CD4-positive, alpha-beta T cell treated with Interleukin-21 for 1 hour (primary cell): Measurements from ENCODE around the gene FOXF1.

Source experiments
- DNase-seq: peaks from one replicate; pipeline ENCODE4 v3.0.0-alpha.2; 2020

FOXF1 gene

DNA sequence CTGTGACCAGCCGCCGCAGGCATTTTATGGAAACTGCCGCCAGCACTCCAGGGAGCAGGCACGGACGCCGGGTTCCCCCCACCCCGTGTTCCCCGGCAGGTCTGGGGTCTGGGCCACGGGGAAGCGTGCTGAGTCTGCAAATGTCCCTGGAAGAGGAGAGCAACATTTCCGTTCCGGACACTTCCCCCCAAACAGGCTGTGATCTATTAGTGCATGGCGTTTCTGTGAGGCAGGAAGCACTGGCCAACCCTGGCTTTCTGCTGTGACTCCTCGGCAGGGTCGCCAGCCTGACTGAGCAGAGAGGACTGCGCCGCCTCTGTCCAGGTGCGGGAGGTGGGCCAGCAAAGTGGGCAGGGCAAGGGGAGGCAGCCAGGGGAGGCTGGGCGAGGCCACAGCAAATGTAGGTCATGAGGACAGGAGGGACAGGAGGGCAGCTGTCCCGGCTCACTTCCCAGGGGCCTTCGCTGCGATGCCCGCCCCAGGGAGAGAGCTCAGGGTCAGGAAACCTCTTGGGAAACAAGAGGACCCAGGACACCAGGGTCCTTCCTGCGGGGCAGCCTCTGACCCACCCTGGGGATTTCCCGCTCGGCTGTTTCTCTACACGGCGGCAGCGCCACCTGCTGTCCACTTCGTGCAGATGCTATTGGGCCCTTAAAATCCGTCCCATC lies 9.5 kb downstream of the FOXF1 start:
- DNase-seq: peak; percentile 52

DNA sequence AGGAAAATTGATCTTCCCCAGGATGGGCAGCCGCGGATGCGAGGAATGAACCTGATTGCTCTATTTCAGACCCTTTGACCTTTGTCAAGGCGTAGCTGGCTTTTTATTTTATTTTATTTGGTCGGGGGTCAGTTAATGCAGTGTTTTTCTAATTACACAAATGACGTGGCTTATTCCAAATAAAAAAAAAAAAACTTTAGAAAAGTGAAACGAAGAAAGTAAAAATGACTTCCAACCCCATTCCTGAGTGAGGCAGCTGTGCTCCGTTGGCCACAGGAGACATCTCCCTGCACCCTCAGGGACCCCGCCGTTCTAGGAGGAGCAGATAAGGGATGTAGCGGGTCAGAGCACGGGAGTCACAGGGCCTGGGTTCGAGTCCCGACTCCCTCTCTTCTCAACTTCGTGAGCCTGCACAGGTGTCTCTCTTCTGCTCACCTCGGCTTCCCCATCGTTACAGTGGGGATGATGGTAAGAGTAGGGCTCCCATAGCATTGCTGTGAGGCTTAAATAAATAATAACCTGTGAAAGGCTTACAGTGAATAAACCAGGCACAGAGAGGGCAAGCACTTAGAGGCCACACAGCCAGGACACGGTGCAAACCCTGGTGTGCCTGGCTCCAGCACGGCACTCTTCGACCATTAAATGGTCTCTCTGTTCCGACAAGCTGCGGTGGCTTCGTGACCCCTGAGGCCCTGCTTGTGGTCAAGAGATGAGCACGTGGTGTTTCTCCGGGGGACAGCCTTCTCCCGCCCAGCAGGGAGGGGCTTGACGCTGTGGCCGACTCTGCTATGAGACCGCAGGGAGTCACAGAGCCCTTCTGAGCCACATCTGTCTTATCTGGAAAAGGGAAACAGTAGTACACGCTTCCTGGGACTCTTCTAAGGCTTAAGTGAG lies 10.2 kb downstream of the FOXF1 start:
- no peak for DNase-seq

DNA sequence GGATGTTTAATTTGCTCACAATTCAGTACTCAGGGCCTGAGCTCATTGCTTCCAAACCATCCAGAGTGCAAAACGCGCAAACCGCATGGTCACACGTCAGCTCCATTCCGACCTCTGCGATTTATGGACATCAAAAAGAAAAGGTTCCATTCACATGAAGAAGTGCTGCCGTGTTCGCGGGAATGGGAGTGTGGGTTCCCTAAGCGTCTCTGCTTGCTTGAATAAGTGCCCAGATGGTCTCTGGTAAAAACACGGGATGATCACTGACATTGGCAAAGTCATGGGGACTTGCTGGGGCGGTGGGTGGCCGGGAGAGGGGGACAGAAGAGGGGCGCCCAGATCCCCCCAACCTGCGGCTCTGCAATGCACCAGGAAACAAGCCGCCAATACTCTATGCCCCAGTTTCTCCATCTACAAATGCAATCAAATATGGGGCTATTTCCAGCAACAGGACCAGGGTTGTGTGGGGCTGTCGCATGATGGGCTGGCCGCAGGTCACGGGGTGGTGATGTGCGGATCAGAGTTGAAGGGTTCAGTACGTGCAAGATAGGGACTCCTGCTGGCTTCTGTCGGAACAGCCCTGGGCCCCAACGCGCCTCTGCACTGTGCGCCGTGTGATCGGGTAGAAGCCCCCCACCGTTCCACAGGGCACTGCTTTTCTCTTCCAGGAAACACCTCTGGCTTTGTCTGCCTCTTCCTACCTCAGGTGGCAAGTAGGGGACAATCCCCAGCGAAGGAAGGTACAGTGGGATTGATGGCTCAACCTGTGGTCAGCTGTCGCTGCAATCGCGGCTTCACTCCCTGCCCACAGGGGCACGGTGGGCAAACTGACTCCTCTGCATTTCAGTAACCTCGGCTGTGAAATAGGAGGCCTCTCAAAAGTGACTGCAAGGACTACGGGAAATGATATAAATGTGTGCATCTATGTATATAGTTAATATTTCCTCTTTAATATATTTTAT lies 11.2 kb downstream of the FOXF1 start:
- no peak for DNase-seq

DNA sequence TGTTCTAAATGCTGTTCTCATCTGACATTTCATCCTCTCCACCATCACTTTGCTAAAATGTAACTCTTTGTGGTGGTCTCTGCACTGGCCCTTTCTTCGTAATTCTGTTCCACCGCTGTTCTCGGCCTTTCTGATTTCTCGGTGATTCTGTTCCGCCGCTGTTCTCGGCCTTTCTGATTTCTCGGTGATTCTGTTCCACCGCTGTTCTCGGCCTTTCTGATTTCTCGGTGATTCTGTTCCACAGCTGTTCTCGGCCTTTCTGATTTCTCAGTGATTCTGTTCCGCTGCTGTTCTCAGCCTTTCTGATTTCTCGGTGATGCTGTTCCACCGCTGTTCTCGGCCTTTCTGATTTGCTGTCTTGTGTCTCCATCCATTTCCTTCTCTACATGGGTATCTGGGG lies 12.3 kb downstream of the FOXF1 start:
- no peak for DNase-seq

DNA sequence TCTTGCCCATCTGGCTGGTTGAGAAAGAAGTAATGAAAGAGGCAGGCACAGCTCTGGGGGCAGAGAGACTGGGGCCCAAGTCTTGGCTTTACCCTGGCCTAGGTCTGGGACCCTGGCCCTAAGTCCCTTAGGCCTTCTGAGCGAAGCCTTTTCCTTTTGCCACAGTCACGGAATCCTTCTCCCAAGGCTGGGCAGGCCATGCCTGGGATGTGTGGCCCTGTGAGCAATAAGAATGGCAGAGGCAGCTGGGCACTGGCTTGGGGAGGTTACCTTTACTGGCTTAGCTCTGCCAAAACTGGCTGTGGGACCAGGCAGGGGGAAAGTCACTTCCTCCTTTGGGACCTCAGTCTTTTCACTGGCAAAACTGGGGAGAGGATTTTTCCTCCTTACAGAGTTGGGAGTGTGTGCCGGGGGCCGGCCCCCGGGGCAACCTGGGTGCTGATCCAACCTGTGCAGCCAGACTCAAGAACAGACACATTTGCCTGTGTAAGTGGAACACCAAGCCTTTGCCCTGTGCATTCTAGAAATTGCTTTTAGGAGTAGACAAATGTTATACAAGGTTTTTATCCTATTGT lies 12.9 kb downstream of the FOXF1 start:
- DNase-seq: no peak

DNA sequence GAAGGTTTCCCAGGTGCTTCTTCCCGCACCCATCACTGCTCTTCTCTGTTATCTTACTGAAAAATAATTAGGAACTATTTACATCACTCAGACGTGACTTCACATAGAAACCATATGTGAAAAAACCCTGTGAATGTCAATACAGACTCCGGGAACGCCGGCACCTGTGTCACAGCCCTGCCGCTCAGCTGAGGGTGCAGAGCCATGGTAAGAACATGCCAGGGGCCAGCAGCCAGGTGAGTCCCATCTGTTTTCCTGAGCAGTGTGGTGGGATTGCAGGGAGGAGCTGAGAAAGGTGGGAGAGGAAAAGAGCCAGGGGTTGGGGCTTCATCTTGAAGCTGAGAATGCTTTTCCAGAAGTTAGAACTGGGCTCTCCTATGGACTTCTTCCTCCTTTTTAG lies 13.7 kb downstream of the FOXF1 start:
- DNase-seq: no peak

DNA sequence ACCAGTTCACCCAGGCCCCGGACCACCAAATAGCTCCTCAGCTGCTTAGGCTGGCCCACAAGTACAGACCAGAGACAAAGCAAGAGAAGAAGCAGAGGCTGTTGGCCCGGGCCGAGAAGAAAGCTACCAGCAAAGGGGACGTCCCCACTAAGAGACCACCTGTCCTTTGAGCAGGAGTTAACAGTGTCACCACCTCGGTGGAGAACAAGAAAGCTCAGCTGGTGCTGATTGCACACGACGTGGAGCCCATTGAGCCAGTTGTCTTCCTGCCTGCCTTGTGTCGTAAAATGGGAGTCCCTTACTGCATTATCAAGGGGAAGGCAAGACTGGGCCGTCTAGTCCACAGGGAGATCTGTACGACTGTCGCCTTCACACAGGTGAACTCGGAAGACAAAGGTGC lies 15.4 kb downstream of the FOXF1 start:
- DNase-seq: no peak

DNA sequence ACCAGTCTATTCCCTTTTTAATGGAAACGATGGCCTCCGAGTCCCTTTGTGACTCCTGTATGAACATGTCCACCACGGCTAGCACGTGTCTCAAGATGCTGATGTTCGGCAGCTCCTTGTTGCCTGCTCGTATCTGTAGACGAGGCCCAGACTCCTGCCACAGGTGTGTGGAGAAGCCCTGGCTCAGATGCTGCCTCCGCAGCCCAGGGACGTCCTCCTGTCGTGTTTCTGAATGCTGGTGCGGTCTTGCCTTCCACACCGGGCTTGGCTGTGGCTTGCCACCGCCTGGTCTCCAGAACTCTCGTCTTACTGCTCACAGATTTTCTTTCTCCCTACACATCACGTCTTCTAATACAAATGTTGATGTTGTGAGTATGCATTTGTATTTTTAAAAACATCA lies 17.0 kb downstream of the FOXF1 start:
- no peak for DNase-seq

DNA sequence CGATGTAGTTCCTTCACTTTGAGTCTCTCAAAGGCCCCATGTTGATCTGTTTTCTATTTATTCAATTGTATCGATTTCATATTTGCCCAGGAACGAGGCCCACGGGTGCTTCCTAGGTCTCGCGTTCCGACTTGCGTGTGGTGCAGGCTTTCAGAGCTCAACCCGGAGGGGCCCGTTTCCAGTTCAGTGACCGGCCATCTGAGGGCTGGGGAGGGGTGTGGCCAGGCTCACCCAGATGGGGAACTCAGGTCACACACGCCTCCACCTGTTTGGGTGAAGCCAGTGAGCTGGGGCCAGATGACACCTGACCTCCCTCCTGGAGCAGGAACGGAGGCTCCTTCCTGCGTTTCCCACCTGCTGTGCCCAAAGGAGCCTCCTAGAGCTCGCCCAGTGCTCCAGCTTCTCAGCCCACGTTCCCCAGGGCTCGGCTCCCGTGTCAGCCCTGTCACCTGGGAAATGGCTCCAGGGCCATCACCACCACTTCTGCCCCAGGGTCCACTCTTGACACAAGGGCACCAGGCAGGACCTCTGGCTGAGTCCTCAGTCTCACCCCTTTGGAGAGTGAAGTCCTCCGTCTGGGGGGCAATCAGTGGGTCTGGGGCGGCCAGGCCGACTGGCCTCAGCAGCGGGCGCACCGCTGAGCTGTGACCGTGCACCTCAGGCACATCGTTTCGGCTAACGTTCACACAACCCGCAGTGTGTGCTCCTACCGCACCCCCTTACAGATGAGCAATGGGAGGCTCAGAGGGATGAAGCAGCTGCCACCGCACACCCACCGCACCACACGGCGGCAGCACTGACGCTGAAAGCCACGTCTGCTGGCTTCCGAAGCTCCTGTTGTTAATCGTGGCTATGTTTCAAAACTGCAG lies 18.0 kb downstream of the FOXF1 start:
- no peak for DNase-seq

DNA sequence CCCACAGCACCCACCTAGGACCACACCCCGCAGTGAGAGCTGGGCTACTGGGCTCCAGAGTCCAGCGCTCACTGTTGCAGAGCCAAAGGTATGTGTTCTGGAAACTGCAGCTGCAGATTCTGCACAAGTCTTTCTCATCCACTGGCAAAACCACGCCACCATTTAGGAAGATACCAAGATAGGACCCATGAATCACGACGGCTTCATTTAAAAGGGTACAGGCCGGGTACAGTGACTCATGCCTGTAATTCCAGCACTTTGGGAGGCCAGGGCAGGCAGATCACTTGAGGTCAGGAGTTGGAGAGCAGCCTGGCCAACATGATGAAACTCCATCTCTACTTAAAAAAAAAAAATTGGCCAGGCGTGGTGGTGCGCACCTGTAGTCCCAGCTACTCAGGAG lies 18.8 kb downstream of the FOXF1 start:
- no peak for DNase-seq

DNA sequence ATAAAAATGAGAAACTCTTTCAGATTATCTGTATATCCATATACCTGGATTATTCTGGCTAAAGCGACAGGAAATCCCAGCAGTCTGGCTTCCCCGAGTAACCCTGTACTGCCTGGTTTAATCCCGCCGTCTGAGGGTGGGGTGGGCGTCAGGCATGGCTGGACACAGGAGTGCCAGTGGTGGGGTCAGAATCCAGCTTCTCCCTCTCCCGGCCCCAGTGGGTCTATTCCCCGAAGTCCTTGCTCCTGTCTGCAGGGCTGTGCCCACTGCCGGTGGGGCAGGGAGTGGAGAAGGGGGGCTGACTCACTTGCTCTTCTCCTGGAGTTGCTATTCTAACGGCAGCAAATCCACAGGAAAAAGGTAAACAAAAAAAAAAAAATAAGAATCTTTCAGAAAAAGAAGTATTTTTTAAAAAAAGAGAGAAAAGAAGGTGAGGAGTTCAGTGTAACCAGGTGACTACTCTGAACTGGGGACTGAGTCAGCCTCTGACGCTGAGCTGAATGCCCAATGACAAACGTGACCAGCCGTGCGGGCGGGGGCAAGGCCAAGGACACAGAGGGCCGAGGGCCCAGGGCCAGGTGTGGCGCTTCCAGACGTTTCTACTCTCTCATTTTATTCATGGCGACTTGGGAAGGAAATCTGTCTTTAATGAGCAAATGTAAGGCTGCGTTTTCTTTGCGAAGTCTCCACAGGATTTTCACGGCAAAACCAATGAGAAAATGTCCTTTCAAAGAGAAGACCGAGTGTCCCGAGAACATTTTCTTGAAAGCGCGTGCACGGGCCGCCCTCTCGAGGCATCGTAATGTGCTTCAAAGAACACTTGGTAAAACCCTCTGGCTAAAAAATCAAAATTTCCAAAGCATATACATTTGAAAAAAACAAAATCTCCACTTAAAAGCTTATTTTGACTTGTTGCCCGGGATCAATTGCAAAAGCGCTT lies 20.2 kb downstream of the FOXF1 start:
- no peak for DNase-seq

DNA sequence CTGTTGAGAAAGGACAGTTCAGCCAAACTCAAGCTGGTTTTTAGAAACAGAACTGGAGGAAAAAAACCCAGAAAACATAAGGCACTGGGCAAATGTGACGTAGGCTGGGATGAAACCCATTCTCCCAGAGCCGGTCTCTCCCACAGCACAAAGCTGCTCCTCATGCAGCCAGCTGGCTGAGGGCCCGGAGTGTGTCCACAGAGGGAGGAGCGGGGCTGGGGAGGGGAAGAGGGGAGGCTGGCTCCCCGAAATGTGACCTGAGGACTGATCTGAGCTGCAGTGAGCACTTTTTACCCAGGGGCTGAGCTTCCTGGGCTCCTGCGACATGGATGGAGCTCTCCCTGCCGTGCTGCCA lies 20.8 kb downstream of the FOXF1 start:
- no peak for DNase-seq

DNA sequence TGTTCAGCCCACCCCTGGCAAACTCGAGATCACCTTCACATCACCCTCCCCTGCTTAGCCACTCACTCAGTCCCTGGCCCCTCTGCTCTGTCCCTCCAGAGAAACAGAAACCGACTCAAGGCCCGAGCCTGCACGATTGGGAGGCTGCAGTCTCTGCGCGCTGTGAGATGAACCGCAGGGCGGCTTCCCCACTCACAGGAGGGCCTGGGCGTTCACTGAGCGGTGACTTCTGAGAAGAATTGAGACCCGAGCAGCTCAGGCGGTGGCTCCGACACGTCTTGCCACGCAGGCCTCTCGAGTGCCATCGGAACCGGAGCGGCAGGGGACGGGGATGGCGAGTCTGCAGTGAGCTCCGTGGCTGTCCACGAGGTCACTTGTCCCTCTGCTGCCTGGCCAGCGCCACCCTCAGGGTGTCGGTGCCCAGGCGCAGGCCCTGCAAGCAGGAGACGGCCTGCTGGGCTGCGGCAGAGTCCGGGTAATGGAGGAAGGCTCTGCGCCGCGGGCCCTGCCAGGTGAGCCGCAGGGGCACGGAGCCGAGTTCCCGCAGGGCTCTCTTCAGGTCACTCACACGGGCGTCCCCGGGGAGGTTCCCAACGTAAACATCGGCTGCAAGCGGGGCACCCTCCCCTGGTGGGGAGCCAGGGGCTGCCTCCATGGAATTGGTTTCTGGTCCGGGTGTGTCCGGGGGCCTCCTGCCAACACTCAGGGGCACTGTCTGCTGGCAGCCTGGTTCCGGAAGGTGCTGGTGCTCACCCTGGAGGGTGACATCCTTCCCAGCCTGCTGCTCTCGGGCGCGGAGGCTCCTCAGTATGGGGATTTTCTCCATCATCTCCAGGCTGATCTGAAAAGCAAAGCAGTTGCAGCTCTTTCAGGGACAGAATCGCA lies 21.6 kb downstream of the FOXF1 start:
- no peak for DNase-seq

DNA sequence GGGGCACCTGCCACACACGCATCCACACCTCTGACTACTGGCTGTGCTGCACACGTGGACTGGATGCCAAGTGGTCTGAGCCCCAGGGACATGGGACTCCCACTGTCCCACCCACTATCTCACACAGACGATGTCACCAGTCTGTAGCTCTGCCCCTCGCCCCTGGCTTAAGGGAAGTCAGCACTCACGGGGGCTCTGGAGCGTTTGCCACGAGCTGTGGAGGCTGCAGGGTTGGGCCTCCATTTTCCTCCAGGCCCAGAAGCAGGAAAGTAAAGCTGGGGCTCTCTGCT lies 22.1 kb downstream of the FOXF1 start:
- DNase-seq: no peak

DNA sequence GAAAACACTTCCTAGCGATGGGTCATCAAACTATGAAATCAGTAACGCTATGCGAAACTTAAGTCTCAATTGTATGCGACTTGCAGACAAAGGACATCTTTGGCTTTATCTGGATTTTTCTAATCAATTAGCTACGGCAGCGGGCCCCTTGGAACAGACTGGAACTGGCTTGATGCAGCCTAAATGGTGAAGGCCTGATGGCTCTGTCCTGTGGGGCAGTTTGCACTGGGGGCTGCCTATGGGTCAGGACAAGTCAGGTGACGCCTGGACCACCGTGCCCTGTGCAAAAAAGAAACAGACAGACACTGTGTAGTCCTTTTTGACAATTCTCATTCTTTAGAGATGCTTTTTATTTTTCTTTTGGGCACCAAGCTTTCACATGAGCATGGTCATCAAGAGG lies 22.7 kb downstream of the FOXF1 start:
- no peak for DNase-seq

DNA sequence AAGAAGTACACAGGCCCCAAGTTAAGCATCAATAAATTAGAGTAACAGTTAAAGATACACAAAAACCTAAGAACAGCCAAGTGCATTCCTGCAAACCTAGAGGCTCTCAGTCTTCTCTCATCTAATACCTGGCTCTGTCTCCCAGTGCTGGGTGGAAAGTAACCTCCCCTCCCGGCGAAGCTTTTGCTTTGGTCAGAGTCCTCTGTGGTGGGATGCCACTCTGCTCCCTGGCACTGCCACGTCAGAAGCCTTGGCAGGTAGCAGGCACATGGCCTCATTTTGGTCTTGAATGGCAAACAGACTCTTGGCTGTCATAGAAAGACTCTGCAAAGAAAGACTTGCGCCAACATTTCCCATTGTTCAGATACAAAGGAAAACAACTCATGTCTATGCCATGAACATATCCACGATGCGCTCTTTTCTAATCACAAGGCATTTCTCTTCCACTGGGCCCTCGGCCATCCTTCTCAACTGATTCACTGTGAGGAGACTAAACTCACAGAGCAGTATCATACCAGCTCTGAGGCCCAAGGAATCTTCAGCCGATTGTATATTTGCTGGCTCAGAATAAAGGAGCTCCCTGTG lies 23.5 kb downstream of the FOXF1 start:
- no peak for DNase-seq

DNA sequence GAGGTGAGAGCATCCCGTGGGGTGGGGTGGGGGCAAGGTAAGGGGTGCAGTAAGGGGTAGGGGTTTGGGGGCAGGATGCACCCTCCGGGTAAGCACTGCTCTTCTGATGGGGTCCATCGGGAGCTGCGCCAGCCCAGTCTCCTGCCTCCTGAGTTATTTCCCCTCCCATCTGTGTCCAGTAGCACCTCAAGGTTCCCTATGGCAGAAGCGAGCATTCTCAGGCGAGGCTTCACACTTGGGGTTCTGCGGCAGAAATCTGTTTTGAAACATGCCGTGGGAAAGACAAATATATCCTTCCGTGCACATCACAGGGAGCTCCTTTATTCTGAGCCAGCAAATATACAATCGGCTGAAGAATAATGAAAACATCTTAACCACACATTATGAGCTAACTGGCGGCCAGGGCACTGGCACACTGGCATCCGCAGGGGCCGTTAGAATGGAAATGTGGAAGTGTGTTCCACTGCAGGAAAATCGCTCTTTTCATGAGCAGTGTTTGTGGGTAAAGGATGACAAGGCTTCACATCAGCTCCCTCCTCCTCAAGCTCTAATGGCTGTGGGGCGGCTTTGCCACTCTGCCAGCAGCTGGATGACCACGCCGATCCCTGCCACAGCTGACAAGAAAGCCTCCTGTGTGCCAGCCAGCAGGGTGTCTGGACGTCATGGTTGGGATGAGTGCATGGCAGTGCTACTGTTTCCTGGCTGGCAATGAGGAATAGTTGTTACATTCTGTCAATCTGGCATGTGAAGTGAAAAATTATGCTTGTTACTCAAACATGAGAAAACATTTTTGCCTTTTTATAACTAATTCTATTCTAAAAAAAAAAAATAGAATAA lies 24.7 kb downstream of the FOXF1 start:
- DNase-seq: no peak

DNA sequence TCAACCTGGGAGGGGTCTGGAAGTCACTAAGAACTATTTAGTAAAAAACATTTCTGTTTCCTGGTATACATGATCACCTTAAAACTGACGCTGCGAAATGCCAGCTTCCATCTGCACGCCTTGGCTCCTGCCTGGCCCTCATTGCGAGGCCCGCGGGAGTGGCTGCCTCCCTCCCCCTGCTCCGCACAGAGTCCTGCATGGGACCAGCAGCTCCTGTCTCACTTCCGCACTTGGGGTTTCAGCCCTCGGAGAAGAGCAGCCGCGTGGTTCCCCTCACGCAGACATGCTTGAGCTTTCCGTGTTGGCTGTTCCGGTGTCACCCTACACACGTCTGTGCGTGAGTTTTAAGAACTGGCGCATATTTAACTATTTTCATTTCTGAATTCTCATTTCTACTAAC lies 26.3 kb downstream of the FOXF1 start:
- DNase-seq: no peak

DNA sequence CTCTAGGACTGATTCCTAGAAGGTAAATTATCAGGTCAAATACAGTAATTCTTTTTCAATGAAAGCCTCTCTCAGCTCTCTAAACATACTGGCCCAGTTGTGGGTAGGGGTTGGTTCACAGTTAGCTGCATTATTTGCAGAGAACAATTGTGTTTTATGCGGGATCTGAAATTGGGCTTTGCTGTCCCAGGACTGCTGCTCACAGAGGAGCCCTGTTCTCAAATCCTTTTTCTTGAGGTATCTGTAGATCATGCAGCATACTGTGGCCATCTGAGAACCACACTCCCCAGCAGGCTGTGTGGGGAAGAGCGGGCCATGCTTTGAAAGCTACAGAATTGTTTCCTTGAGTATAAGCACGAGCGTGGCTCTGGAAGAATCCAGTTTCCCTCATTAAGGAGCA lies 27.2 kb downstream of the FOXF1 start:
- no peak for DNase-seq
